HG03280 (cell line): ENCODE data around the gene IRF2BP2.

Experiments used
- ATAC-seq: cut with Tn5 transposase; IDR thresholded peaks from one replicate; pipeline ENCODE4 v1.9.1; 2021; ENCODE audit warnings: mild to moderate bottlenecking, moderate library complexity; ENCODE audit not compliant: unreplicated experiment

The IRF2BP2 gene

GRCh38 chr1:234610061-234610665 is at the start of gene IRF2BP2:
Gene IRF2BP2, minus strand, starts transcription at chr1:234610178. Its CDS starts 684 bp downstream, at chr1:234609494.
- ATAC-seq = peak; percentile 18

GRCh38 chr1:234659538-234659937 is 49.6 kb upstream of the IRF2BP2 start:
- no peak for ATAC-seq

- no peak for ATAC-seq
These were observed 48.2 kb upstream of the IRF2BP2 start for GRCh38 chr1:234658138-234658537.

GRCh38 chr1:234656944-234657654 is 47.1 kb upstream of the IRF2BP2 start:
- ATAC-seq = no peak

GRCh38 chr1:234656070-234656895 is 46.3 kb upstream of the IRF2BP2 start:
- ATAC-seq = no peak

GRCh38 chr1:234655328-234656069 is 45.5 kb upstream of the IRF2BP2 start:
- no peak for ATAC-seq

- ATAC-seq = no peak
These were observed 44.2 kb upstream of the IRF2BP2 start for GRCh38 chr1:234654002-234654733.

- ATAC-seq = no peak
These were observed 39.6 kb upstream of the IRF2BP2 start for GRCh38 chr1:234649432-234650081.

- ATAC-seq = no peak
These were observed 37.8 kb upstream of the IRF2BP2 start for GRCh38 chr1:234647758-234648157.

- ATAC-seq = no peak
These were observed 37.3 kb upstream of the IRF2BP2 start for GRCh38 chr1:234647245-234647644.

GRCh38 chr1:234645964-234646363 is 36.0 kb upstream of the IRF2BP2 start:
- no peak for ATAC-seq

- no peak for ATAC-seq
These were observed 35.5 kb upstream of the IRF2BP2 start for GRCh38 chr1:234645474-234645953.

GRCh38 chr1:234644928-234645327 is 35.0 kb upstream of the IRF2BP2 start:
- no peak for ATAC-seq

GRCh38 chr1:234643850-234644134 is 33.8 kb upstream of the IRF2BP2 start:
- ATAC-seq = no peak

- no peak for ATAC-seq
These were observed 33.3 kb upstream of the IRF2BP2 start for GRCh38 chr1:234643111-234643849.

- ATAC-seq = no peak
These were observed 32.5 kb upstream of the IRF2BP2 start for GRCh38 chr1:234642428-234642827.

GRCh38 chr1:234639961-234640360 is 30.0 kb upstream of the IRF2BP2 start:
- ATAC-seq = no peak

GRCh38 chr1:234638832-234639799 is 29.1 kb upstream of the IRF2BP2 start:
- no peak for ATAC-seq
